Ishikawa (cell line): ENCODE results near the gene PCDHB6.

Source experiments
- CEBPB ChIP-seq: IDR thresholded peaks from 2 replicates; pipeline ENCODE4 v1.6.1; 2012
- CREB1 ChIP-seq: IDR thresholded peaks from 2 replicates; pipeline ENCODE4 v1.6.1; 2012; ENCODE audit warnings: low read depth
- EGR1 ChIP-seq: IDR thresholded peaks from 2 replicates; pipeline ENCODE4 v1.6.1; 2012
- EP300 ChIP-seq: IDR thresholded peaks from 2 replicates; pipeline ENCODE4 v1.6.1; 2012; ENCODE audit warnings: borderline replicate concordance
- FOXM1 ChIP-seq: IDR thresholded peaks from 2 replicates; pipeline ENCODE4 v1.6.1; 2012; ENCODE audit warnings: low read depth, borderline replicate concordance
- MAX ChIP-seq: IDR thresholded peaks from 2 replicates; pipeline ENCODE4 v1.6.1; 2012
- NFIC ChIP-seq: IDR thresholded peaks from 2 replicates; pipeline ENCODE4 v1.6.1; 2012
- RAD21 ChIP-seq: IDR thresholded peaks from 2 replicates; pipeline ENCODE4 v1.6.1; 2012; ENCODE audit warnings: low read depth
- REST ChIP-seq: IDR thresholded peaks from 2 replicates; pipeline ENCODE4 v1.6.1; 2012; ENCODE audit warnings: low read depth, mild to moderate bottlenecking
- TAF1 ChIP-seq: IDR thresholded peaks from 2 replicates; pipeline ENCODE4 v1.6.1; 2012; ENCODE audit warnings: low read depth, mild to moderate bottlenecking
- TCF12 ChIP-seq: IDR thresholded peaks from 2 replicates; pipeline ENCODE4 v1.6.1; 2012; ENCODE audit warnings: low read depth
- TEAD4 ChIP-seq: IDR thresholded peaks from 2 replicates; pipeline ENCODE4 v1.6.1; 2012
- USF1 ChIP-seq: IDR thresholded peaks from 2 replicates; pipeline ENCODE4 v1.6.1; 2012
- YY1 ChIP-seq: IDR thresholded peaks from 2 replicates; pipeline ENCODE4 v1.6.1; 2012; ENCODE audit warnings: low read depth
- ZBTB7A ChIP-seq: IDR thresholded peaks from 2 replicates; pipeline ENCODE4 v1.6.1; 2012; ENCODE audit warnings: low read depth

PCDHB6 gene

GRCh38 chr5:141121563-141121962, 28.3 kb upstream of the PCDHB6 start, which contains the start of gene PCDHB4:
PCDHB4 (plus strand) TSS chr5:141121818; CDS start chr5:141121999, 181 bp downstream.
- no peak for TF ChIP-seq ZBTB7A
- peak; percentile 43; the same call in 1 of the 2 replicates for TF ChIP-seq RAD21

DNA sequence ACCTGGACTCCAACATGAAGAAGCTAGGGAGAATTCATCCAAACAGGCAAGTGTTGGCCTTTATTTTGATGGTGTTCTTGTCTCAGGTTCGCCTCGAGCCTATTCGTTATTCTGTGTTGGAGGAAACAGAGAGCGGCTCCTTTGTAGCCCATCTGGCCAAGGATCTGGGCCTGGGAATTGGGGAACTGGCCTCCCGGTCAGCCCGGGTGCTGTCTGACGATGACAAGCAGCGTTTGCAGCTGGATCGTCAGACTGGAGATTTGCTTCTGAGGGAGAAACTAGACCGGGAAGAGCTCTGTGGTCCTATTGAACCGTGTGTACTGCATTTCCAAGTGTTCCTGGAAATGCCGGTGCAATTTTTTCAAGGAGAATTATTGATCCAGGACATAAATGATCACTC, 27.9 kb upstream of the PCDHB6 start:
- TF ChIP-seq EGR1 = no peak
- no peak for TF ChIP-seq YY1
- no peak for TF ChIP-seq CEBPB
- no peak for TF ChIP-seq ZBTB7A
- TF ChIP-seq TEAD4 = no peak
- TF ChIP-seq CREB1 = no peak

GRCh38 chr5:141127305-141127704, 22.6 kb upstream of the PCDHB6 start:
- no peak for TF ChIP-seq RAD21
- TF ChIP-seq REST = no peak
- TF ChIP-seq TAF1 = no peak
- no peak for TF ChIP-seq EP300
- no peak for TF ChIP-seq MAX
- no peak for TF ChIP-seq CREB1

DNA sequence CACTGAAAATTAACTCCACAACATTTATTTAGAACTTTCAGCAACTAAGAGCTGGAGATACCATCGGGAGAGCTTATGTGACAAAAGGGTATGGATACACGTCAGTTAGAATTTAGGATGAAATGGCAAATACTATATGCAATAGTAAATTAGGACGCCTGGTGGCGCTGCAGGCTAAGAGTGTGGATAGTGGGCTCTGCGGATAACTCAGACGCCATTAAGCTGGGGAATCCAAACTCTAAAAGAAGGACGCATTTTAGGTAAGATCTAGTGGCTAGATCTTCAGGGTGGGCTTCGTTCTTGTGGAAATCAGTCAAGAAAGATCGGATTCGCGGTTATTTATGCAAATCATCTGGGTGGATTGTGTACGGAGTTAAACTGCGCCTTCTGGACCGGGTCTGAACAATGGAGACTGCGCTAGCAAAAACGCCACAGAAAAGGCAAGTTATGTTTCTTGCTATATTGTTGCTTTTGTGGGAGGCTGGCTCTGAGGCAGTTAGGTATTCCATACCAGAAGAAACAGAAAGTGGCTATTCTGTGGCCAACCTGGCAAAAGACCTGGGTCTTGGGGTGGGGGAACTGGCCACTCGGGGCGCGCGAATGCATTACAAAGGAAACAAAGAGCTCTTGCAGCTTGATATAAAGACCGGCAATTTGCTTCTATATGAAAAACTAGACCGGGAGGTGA, 14.7 kb upstream of the PCDHB6 start, which contains the start of gene PCDHB5:
PCDHB5 (plus strand) TSS at position 177 of the 688 bp plus-strand sequence; CDS start at position 406, 229 bp downstream.
- TF ChIP-seq RAD21 = peak; percentile 25; the same call in 1 of the 2 replicates
- no peak for TF ChIP-seq CREB1

DNA sequence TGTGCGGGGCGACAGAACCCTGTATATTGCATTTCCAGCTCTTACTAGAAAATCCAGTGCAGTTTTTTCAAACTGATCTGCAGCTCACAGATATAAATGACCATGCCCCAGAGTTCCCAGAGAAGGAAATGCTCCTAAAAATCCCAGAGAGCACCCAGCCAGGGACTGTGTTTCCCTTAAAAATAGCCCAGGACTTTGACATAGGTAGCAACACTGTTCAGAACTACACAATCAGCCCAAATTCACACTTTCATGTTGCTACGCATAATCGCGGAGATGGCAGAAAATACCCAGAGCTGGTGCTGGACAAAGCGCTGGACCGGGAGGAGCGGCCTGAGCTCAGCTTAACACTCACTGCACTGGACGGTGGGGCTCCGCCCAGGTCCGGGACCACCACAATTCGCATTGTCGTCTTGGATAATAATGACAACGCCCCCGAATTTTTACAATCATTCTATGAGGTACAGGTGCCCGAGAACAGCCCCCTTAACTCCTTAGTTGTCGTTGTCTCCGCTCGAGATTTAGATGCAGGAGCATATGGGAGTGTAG, 14.1 kb upstream of the PCDHB6 start:
- TF ChIP-seq CREB1 (no peak), MAX (no peak), CEBPB (no peak), FOXM1 (no peak), USF1 (no peak), TCF12 (no peak), YY1 (no peak), TEAD4 (no peak), RAD21 (no peak), EP300 (no peak), EGR1 (no peak), REST (no peak)

DNA sequence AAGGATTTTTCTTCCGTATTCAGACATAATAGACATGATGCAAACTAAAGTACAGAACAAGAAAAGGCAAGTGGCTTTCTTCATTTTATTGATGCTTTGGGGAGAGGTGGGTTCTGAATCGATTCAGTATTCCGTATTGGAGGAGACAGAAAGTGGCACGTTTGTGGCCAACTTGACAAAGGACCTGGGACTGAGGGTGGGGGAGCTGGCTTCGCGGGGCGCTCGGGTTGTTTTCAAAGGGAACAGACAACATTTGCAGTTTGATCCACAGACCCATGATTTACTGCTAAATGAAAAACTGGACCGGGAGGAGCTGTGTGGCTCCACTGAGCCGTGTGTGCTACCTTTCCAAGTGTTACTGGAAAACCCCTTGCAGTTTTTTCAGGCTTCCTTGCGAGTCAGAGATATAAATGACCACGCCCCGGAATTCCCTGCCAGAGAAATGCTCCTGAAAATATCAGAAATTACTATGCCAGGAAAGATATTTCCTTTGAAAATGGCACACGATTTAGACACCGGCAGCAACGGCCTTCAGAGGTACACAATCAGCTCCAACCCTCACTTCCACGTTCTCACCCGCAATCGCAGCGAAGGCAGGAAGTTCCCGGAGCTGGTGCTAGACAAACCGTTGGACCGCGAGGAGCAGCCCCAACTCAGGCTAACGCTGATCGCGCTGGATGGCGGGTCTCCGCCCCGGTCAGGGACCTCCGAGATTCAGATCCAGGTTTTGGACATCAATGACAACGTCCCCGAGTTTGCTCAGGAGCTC, 551 bp downstream of the PCDHB6 start:
- TF ChIP-seq TAF1 (no peak), NFIC (no peak), EP300 (no peak), TCF12 (no peak), MAX (no peak)

- TF ChIP-seq REST (no peak), EGR1 (no peak), CEBPB (no peak), TCF12 (no peak), ZBTB7A (no peak)
Observed at GRCh38 chr5:141150993-141151325, 1.1 kb downstream of the PCDHB6 start.
